WTC11 (cell line): Measurements from ENCODE around the gene CENPV. TPM values are rescaled to one million over a fixed set of nuclear protein-coding genes. Genes with fewer than 3 reads are reported as not detected.

Experiments used
- ATAC-seq: fragments of 200-7000 bp; cut with Tn5 transposase; 2 replicates; pipeline ENCODE4 v1.10.0; 2021; ENCODE audit warnings: mild to moderate bottlenecking, moderate library complexity
- CTCF ChIA-PET: fragments of 300-600 bp; sonication (Branson Sonifier 250); formaldehyde crosslinking; loops from one replicate; lab custom pipeline; 2021; ENCODE audit warnings: antibody characterized with exemption; lab: Charles Lee
- POLR2A ChIA-PET: fragments of 350-600 bp; sonication (Branson Sonifier 250); formaldehyde crosslinking; loops from one replicate; lab custom pipeline; 2021; ENCODE audit warnings: antibody characterized with exemption; lab: Charles Lee
- DNase-seq: peaks from one replicate; pipeline ENCODE4 v3.0.0; 2021; ENCODE audit warnings: low spot score
- H3K27ac Mint-ChIP-seq: 2 replicates; pipeline ENCODE4 v1.8.0; 2021; ENCODE audit warnings: mixed read lengths
- H3K27me3 Mint-ChIP-seq: 2 replicates; pipeline ENCODE4 v1.8.0; 2021; ENCODE audit warnings: low read depth, mild to moderate bottlenecking, moderate library complexity, mixed read lengths
- H3K36me3 Mint-ChIP-seq: 2 replicates; pipeline ENCODE4 v1.8.0; 2021; ENCODE audit warnings: mixed read lengths
- H3K4me1 Mint-ChIP-seq: 2 replicates; pipeline ENCODE4 v1.8.0; 2022; ENCODE audit warnings: mixed read lengths
- H3K4me3 Mint-ChIP-seq: 2 replicates; pipeline ENCODE4 v1.8.0; 2021; ENCODE audit warnings: mild to moderate bottlenecking, moderate library complexity, mixed read lengths
- H3K9me3 Mint-ChIP-seq: 2 replicates; pipeline ENCODE4 v1.8.0; 2021; ENCODE audit warnings: mixed read lengths
- ATF1 ChIP-seq: sonication (generic); formaldehyde crosslinking; IDR thresholded peaks from 2 replicates; pipeline ENCODE4 v1.8.1; 2023; ENCODE audit warnings: mild to moderate bottlenecking, moderate library complexity, missing genetic modification reagents
- CREM ChIP-seq: sonication (generic); formaldehyde crosslinking; IDR thresholded peaks from 2 replicates; pipeline ENCODE4 v1.8.1; 2022; ENCODE audit warnings: mild to moderate bottlenecking, missing genetic modification reagents, moderate library complexity
- E2F1 ChIP-seq: sonication (generic); formaldehyde crosslinking; IDR thresholded peaks from 2 replicates; pipeline ENCODE4 v1.8.0; 2022; ENCODE audit warnings: mild to moderate bottlenecking, missing genetic modification reagents
- ELF4 ChIP-seq: sonication (generic); formaldehyde crosslinking; IDR thresholded peaks from 2 replicates; pipeline ENCODE4 v1.8.1; 2022; ENCODE audit warnings: low read depth, mild to moderate bottlenecking, moderate library complexity, missing genetic modification reagents
- GTF2I ChIP-seq: fragments of 250-450 bp; sonication (Bioruptor Pico); conservative IDR thresholded peaks from 2 replicates; pipeline ENCODE4 v1.4.0; 2021; ENCODE audit warnings: mild to moderate bottlenecking
- IRF1 ChIP-seq: sonication (generic); formaldehyde crosslinking; IDR thresholded peaks from 2 replicates; pipeline ENCODE4 v1.8.0; 2023; ENCODE audit warnings: missing genetic modification reagents
- JUN ChIP-seq: sonication (generic); formaldehyde crosslinking; IDR thresholded peaks from 2 replicates; pipeline ENCODE4 v1.8.0; 2023; ENCODE audit warnings: mild to moderate bottlenecking, missing genetic modification reagents
- NFE2L1 ChIP-seq: sonication (generic); formaldehyde crosslinking; IDR thresholded peaks from 2 replicates; pipeline ENCODE4 v1.8.1; 2023; ENCODE audit warnings: missing genetic modification reagents
- NFYB ChIP-seq: sonication (generic); formaldehyde crosslinking; conservative IDR thresholded peaks from 2 replicates; pipeline ENCODE4 v1.8.0; 2022; ENCODE audit warnings: low read depth, missing genetic modification reagents
- PREB ChIP-seq: sonication (generic); formaldehyde crosslinking; IDR thresholded peaks from 2 replicates; pipeline ENCODE4 v1.8.1; 2022; ENCODE audit warnings: mild to moderate bottlenecking, missing genetic modification reagents, moderate library complexity, borderline replicate concordance
- PRRX2 ChIP-seq: fragments of 250-450 bp; sonication (Bioruptor Pico); IDR thresholded peaks from 2 replicates; pipeline ENCODE4 v1.8.0; 2021; ENCODE audit warnings: mild to moderate bottlenecking
- RELA ChIP-seq: sonication (generic); formaldehyde crosslinking; IDR thresholded peaks from 2 replicates; pipeline ENCODE4 v1.8.1; 2022; ENCODE audit warnings: missing genetic modification reagents, mild to moderate bottlenecking, borderline replicate concordance
- SMAD3 ChIP-seq: sonication (generic); formaldehyde crosslinking; IDR thresholded peaks from 2 replicates; pipeline ENCODE4 v1.8.0; 2022; ENCODE audit warnings: missing genetic modification reagents, mild to moderate bottlenecking, borderline replicate concordance
- SP1 ChIP-seq: sonication (generic); formaldehyde crosslinking; conservative IDR thresholded peaks from 2 replicates; pipeline ENCODE4 v1.8.1; 2022; ENCODE audit warnings: missing genetic modification reagents
- STAT6 ChIP-seq: sonication (generic); formaldehyde crosslinking; conservative IDR thresholded peaks from 2 replicates; pipeline ENCODE4 v1.8.1; 2023; ENCODE audit warnings: mild to moderate bottlenecking, low read depth, missing genetic modification reagents, moderate library complexity
- TP53 ChIP-seq: sonication (generic); formaldehyde crosslinking; IDR thresholded peaks from 2 replicates; pipeline ENCODE4 v1.8.1; 2023; ENCODE audit warnings: mild to moderate bottlenecking, missing genetic modification reagents
- ZMAT4 ChIP-seq: fragments of 250-450 bp; sonication (Bioruptor Pico); IDR thresholded peaks from 2 replicates; pipeline ENCODE4 v1.9.0; 2021; ENCODE audit warnings: mild to moderate bottlenecking
- ZNF138 ChIP-seq: sonication (generic); formaldehyde crosslinking; conservative IDR thresholded peaks from 2 replicates; pipeline ENCODE4 v1.8.1; 2022; ENCODE audit warnings: mild to moderate bottlenecking, moderate library complexity, missing genetic modification reagents
- ZNF219 ChIP-seq: sonication (generic); formaldehyde crosslinking; IDR thresholded peaks from 2 replicates; pipeline ENCODE4 v1.8.0; 2023; ENCODE audit warnings: missing genetic modification reagents, mild to moderate bottlenecking, borderline replicate concordance
- ZNF425 ChIP-seq: fragments of 250-450 bp; sonication (Bioruptor Pico); conservative IDR thresholded peaks from 2 replicates; pipeline ENCODE4 v1.9.0; 2021; ENCODE audit warnings: mild to moderate bottlenecking
- ZNF532 ChIP-seq: fragments of 250-450 bp; sonication (Bioruptor Pico); IDR thresholded peaks from 2 replicates; pipeline ENCODE4 v1.9.0; 2021; ENCODE audit warnings: mild to moderate bottlenecking, borderline replicate concordance
- total RNA-seq: library from RNA; stranded (reverse); gene quantifications from 3 replicates; pipeline ENCODE4 v1.2.3, GENCODE V29; 2021

CENPV gene
- total RNA-seq, 1 experiment from 2014 or later: 152 TPM

- no peaks in the 10 kb centered on the region for H3K27me3 Mint-ChIP-seq
- no peak for DNase-seq
- CTCF ChIA-PET: interaction anchor here (2.2 kb wide), 1 partner anchor 17 kb away, joined by 6 read pairs; no protein-coding TSS in a partner anchor
- TF ChIP-seq ELF4 (CRISPR knock-in tag): no peak
- TF ChIP-seq SP1: no peak
- TF ChIP-seq IRF1: no peak
- TF ChIP-seq NFE2L1 (CRISPR knock-in tag): no peak
- TF ChIP-seq ZNF219 (CRISPR knock-in tag): no peak
- no peak for TF ChIP-seq TP53 (CRISPR knock-in tag)
- TF ChIP-seq ZNF425 (CRISPR knock-in tag): no peak
- no peak for TF ChIP-seq PRRX2 (CRISPR knock-in tag)
- no peak for TF ChIP-seq GTF2I (CRISPR knock-in tag)
- no peak for TF ChIP-seq SMAD3
- no peak for TF ChIP-seq E2F1 (CRISPR knock-in tag)
- TF ChIP-seq NFYB: no peak
- no peak for TF ChIP-seq RELA (CRISPR knock-in tag)
- TF ChIP-seq ATF1: no peak
- TF ChIP-seq ZNF138 (CRISPR knock-in tag): no peak
- TF ChIP-seq CREM (CRISPR knock-in tag): no peak
- no peak for TF ChIP-seq STAT6 (CRISPR knock-in tag)
- TF ChIP-seq, all 79 proteins: peak for 0
- Mint-ChIP-seq H3K27ac (no peak overlapping the region), H3K9me3 (no peaks in the 10 kb centered on the region), H3K36me3 (peaks cover 6% of the 10 kb centered on the region; the same call in 1 of the 2 replicates), H3K4me3 (no peak overlapping the region), H3K4me1 (no peaks in the 10 kb centered on the region)
- POLR2A ChIA-PET: no interaction called here
- no peak for ATAC-seq
These were observed 50.4 kb downstream of the CENPV start for GRCh38 chr17:16302856-16303255.

GRCh38 chr17:16301963-16302855 lies 51.1 kb downstream of the CENPV start:
- ChIA-PET CTCF (interaction anchor here (2.2 kb wide), 1 partner anchor 16 kb away, joined by 6 read pairs; no protein-coding TSS in a partner anchor), POLR2A (interaction anchor here (0.7 kb wide), 1 partner anchor 165 kb away, joined by 6 read pairs; no protein-coding TSS in a partner anchor)
- H3K27me3 Mint-ChIP-seq: no peaks in the 10 kb centered on the region
- H3K27ac Mint-ChIP-seq: no peak overlapping the region
- peaks cover 6% of the 10 kb centered on the region; the same call in 1 of the 2 replicates for H3K36me3 Mint-ChIP-seq
- DNase-seq: no peak
- peaks cover 5% of the 10 kb centered on the region for H3K4me1 Mint-ChIP-seq
- no peak for ATAC-seq
- no peaks in the 10 kb centered on the region for H3K9me3 Mint-ChIP-seq
- no peak overlapping the region for H3K4me3 Mint-ChIP-seq
- TF ChIP-seq PREB (CRISPR knock-in tag): no peak
- no peak for TF ChIP-seq ZNF219 (CRISPR knock-in tag)
- TF ChIP-seq ZMAT4 (CRISPR knock-in tag): no peak
- TF ChIP-seq ZNF532 (CRISPR knock-in tag): no peak
- no peak for TF ChIP-seq JUN (CRISPR knock-in tag)
